Measurements from ENCODE around the gene TET3. TPM values are rescaled to one million over a fixed set of nuclear protein-coding genes. Genes with fewer than 3 reads are reported as not detected.
A peak's percentile ranks its signal among the peaks of the same experiment; 100 is the strongest.

The TET3 gene
- total RNA-seq, 1 experiment from 2014 or later = 3.7 TPM

GRCh38 chr2:73964223-73964622 is 20.5 kb upstream of the TET3 start:
- no peak for DNase-seq (ENCODE audit: low read depth)

- DNase-seq (ENCODE audit: low read depth) = no peak
Measured at GRCh38 chr2:73965053-73965452, 19.7 kb upstream of the TET3 start.

- no peak for DNase-seq (ENCODE audit: low read depth)
Measured at GRCh38 chr2:73968357-73968937, 16.3 kb upstream of the TET3 start.

DNA sequence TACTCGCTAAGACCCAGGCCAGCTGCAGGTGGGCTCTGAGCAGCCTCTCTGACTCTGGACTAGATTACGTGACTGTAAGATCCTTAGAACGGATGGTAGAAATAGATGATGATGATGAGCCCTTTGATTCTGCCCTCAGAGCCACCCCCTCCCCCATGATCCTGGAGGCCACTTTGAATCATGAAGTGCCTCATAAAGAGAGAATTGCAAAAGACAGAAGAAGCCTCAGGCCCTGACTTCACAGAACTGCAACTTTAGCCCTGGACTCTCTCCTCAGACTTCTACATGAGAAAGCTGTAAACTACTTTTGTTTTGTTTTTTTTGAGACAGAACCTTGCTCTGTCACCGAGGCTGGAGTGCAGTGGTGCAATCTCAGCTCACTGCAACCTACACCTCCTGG is 15.4 kb upstream of the TET3 start:
- DNase-seq (ENCODE audit: low read depth) = no peak

DNA sequence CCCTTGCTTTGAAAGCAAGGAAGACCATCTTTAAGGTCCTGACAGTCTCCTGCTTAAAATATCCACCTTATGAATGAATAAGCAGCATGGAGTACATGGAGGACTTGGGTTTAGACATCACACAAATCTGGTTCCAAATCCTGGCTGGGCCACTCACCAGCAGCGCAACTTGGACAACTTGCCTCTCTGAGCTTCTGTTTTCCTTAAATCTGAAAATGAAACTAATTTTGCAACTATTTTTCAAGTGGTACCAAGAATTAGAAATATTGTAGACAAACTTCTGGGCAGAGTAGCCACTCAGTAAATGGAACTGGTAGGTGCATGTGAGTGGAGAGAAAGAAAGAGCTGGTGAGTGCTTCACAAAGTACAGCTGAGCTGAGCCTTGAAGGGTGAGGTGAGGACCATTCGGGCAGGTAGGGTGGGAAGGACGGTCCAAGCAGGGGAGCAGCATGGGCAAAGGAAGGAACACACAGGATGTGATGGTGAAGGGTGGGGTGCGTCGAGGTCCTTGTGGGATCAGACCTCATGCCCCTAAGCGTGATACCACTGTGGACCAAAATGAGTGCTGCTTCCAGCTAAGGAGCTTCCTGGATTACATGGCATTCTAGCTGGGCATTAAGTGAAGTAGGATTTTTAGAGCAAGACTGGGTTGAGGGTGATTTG is 14.4 kb upstream of the TET3 start:
- no peak for DNase-seq (ENCODE audit: low read depth)

DNA sequence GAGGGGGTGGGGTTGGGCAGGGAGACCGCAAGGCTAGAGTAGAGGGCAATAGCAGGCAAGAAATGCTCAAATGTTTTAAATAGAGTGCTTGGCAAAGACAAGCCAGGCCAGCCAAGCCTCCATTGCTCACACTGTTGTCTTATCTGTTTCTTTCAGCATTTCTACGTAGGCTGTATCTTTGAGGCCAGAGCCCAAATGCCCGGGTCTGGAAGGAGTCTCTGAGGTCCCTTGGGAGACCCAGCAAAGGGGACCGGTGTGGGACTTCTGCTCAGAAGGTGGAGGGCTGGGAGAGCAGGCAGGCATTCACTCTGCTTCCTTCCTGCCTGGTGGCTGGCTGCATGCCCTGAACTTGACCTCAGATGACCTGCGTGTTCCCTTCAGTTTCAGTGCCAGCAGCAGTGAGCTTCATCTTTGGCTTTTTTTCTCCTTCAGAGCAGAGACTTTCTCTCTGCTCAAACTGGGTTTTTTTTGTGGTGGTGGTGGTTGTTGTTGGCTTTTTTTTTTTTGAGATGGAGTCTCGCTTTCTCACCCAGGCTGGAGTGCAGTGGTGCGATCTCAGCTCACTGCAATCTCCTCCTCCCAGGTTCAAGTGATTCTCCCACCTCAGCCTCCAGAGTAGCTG is 13.7 kb upstream of the TET3 start:
- DNase-seq (ENCODE audit: low read depth) = peak; percentile 58

GRCh38 chr2:73971722-73972121 is 13.0 kb upstream of the TET3 start:
- peak; percentile 62 for DNase-seq (ENCODE audit: low read depth)

DNA sequence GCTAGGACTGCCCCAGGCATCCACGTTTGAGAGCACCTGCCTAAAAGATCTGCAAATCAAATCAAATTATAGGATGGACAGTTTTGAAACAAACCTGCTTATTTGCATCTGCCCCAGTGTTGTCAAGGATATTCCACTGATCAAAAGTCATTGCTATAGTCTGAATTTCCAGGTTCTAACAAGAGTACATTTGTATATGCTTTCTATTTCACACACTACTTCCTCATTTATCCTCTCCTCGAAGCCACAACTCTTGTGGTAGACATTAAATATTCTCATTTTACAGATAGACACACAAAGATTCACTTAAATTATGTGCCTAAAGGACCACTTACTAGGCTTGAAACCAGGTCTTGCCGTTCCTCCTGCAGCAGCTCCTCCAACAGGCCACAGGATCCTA is 11.9 kb upstream of the TET3 start:
- no peak for DNase-seq (ENCODE audit: low read depth)

- DNase-seq (ENCODE audit: low read depth) = no peak
Measured at GRCh38 chr2:73975731-73976130, 9.0 kb upstream of the TET3 start.

DNA sequence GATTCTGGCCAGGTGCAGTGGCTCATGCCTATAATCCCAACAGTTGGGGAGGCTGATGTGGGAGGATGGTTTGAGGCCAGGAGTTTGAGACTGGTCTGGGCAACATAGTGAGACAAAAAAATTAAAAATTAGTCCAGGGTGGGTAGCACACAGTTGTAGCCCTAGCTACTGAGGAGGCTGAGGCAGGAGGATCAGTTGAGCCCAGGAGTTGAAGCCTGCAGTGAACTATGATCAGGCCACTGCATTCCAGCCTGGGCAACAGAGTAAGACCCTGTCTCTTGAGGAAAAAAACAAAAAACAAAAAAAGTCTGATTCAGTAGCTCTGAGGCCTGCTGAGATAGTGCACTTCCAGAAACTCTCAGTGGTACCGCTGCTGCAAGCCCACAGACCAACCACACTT is 7.9 kb upstream of the TET3 start:
- DNase-seq (ENCODE audit: low read depth) = no peak

GRCh38 chr2:73977466-73977865 is 7.2 kb upstream of the TET3 start:
- DNase-seq (ENCODE audit: low read depth) = no peak

GRCh38 chr2:73979021-73979420 is 5.7 kb upstream of the TET3 start:
- no peak for DNase-seq (ENCODE audit: low read depth)

DNA sequence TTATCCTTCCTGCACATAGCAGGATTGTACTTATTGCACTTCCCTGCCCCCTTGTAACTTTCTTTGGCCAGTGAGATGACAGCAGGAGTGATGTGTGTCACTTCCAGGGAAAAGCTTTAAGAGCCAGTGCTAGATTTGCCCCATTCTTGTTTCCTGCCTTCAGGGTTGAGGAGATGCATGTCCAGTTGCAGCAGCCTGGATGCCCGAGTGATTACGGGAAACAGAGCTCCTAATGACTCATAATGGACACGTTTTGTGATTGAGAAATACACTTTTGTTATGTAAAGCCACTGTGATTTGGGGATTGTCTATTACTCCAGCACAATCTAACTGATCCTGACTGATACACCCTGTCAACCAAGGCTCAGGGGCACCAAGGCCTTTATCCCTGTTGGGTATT is 5.0 kb upstream of the TET3 start:
- peak; percentile 86 for DNase-seq (ENCODE audit: low read depth)

DNA sequence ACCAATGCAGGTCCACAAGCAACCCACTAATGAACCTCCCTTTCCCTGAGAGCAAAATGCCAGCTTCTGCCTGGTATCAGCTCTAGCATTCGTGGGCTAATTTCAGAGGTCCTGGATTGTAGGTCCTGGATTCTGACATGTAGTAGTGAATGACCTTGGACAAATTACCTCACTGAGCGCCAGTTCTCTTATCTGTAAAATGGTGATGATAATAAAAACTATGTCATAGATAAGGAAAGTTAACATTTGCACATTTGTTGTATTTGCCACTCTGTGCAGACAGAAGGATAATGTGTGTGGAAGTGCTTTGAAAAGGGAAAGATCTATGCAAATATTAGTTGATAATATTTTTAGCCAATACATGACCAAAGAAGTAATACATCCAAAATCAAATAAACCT is 4.1 kb upstream of the TET3 start:
- DNase-seq (ENCODE audit: low read depth) = no peak

GRCh38 chr2:73981081-73982001 is 3.4 kb upstream of the TET3 start:
- no peak for DNase-seq (ENCODE audit: low read depth)

GRCh38 chr2:73982140-73982617 is 2.5 kb upstream of the TET3 start:
- peak; percentile 66 for DNase-seq (ENCODE audit: low read depth)

- DNase-seq (ENCODE audit: low read depth) = no peak
Measured at GRCh38 chr2:73983322-73984202, 1.1 kb upstream of the TET3 start.

DNA sequence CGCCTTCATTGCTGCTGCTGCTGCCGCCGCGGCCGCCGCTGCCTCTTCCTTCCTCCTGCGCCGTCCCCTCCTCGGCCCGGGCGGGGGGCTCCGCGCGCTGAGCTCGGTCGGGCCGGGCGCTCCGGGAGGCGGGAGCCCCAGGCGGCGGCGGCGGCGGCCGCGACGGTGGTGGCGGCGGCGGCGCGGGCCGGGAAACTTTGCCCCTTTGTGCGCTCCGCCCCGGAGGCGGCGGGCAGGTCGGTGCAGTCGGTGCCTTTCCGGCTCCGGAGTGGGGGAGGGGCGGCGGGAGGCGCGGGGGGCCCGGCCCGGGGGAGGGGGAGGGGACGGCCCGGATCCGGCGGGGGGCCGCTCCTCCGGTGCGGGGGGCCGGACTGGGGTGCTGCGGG is 205 bp downstream of the TET3 start:
- DNase-seq (ENCODE audit: low read depth) = peak; percentile 20

DNA sequence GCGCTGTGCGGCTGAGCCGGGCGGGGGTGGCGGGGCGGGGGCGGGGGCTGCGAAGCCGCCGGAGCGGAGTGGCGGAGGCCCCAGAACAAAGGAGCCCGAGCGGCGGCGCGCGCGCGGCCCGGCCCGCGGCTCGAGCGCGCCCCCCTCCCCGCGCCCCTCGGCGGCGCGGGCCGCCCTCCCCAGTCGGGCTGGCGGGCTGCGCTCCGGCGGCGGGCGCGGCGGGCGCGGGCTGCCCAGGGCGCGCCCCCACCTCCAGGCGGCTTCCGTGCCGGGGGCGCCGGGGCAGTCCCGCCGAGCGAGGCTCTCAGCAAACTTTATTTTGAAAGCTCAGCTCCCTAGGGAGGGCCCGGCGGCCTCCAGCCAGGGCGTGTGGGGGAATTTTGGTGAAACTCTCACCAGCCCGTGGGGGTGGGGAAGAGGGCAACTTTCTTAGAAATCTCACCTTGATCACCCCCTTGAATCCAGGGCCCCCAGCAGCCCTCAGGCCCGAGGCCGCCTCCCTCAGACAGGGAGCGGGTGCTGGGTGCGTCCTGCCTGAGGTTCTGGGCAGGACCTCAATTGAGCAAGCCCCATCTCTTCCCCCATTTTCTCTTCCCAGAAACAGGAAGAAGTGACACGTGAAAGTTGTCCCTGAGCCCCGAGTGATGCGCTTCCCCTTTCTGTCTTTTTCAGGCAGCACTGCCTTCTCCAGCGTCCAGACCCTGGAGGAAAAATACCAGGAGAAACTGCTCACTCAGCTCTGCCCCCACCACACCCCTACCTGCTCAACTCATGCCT is 786 bp downstream of the TET3 start:
- DNase-seq (ENCODE audit: low read depth) = peak; percentile 21

DNA sequence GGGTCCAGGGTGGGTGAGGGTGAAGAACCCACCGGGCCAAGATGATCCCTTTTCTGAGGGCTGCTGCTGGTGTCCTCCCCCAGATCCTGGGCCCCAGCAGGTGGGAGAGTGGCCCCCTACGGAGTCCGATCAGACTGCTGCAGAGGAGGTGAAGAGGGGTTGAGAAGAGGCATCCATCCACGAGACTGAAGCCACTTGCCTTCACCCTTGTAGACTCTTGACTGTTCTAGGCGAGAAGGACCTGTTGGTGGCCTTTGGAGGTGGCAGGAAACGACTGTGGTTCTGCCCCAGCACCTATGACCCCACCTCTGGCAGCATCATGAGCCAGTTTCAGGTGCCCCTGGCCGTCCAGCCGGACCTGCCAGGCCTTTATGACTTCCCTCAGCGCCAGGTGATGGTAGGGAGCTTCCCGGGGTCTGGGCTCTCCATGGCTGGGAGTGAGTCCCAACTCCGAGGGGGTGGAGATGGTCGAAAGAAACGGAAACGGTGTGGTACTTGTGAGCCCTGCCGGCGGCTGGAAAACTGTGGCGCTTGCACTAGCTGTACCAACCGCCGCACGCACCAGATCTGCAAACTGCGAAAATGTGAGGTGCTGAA is 1.5 kb downstream of the TET3 start:
- no peak for DNase-seq (ENCODE audit: low read depth)

Data from LHCN-M2 (cell line).